Activated CD8-positive, alpha-beta memory T cell treated with anti-CD3 and anti-CD28 coated beads for 36 hours (primary cell): ENCODE measurements around the gene GDPD5. TPM values are rescaled to one million over a fixed set of nuclear protein-coding genes. Genes with fewer than 3 reads are reported as not detected.
"Not testable (repeated sequence)": the region's sequence is repeated elsewhere in the genome, so short reads cannot be mapped to it uniquely, and the experiment has no call there.

Experiments used
- CTCF ChIA-PET: fragments of 350-600 bp; sonication (Branson Sonifier 250); formaldehyde crosslinking; loops from one replicate; lab custom pipeline; 2021; ENCODE audit warnings: antibody characterized with exemption; lab: Charles Lee
- POLR2A ChIA-PET: fragments of 350-600 bp; sonication (Branson Sonifier 250); formaldehyde crosslinking; loops from one replicate; lab custom pipeline; 2021; ENCODE audit warnings: antibody characterized with exemption; lab: Charles Lee
- total RNA-seq, 2 experiments: library from RNA; stranded (reverse); gene quantifications; one replicate each; pipeline ENCODE4 v1.2.3, GENCODE V29; 2021

GDPD5 gene
- total RNA-seq, 2 experiments from 2014 or later, result 7.2 to 7.3 TPM

- CTCF ChIA-PET, result interaction anchor here (1.4 to 1.6 kb wide), 2 partner anchors 95 to 101 kb away, joined by 4 read pairs; partner anchors contain the start of gene GDPD5
- POLR2A ChIA-PET, result no interaction called here
Measured at GRCh38 chr11:75430714-75431532, 94.8 kb downstream of the GDPD5 start.

- ChIA-PET CTCF (interaction anchor here (0.8 to 1.7 kb wide), 7 partner anchors 10 to 102 kb away, joined by 3 to 5 read pairs (median 4); partner anchors contain the start of gene GDPD5), POLR2A (no interaction called here)
Measured at GRCh38 chr11:75429902-75430713, 95.6 kb downstream of the GDPD5 start.

GRCh38 chr11:75429641-75429901 lies 96.2 kb downstream of the GDPD5 start:
- ChIA-PET POLR2A (no interaction called here), CTCF (interaction anchor here (0.8 to 1.7 kb wide), 7 partner anchors 9 to 103 kb away, joined by 3 to 5 read pairs (median 4); partner anchors contain the start of gene GDPD5)

GRCh38 chr11:75428989-75429640 lies 96.6 kb downstream of the GDPD5 start:
- ChIA-PET POLR2A (no interaction called here), CTCF (interaction anchor here (0.8 to 1.7 kb wide), 8 partner anchors 9 to 103 kb away, joined by 3 to 5 read pairs (median 4); partner anchors contain the start of gene GDPD5)

- POLR2A ChIA-PET, result no interaction called here
- CTCF ChIA-PET, result interaction anchor here (0.9 to 1.2 kb wide), 2 partner anchors 17 to 102 kb away, joined by 3 to 4 read pairs; no protein-coding TSS in a partner anchor
Measured at GRCh38 chr11:75428281-75428724, 97.4 kb downstream of the GDPD5 start.

GRCh38 chr11:75427181-75427580 lies 98.6 kb downstream of the GDPD5 start:
- POLR2A ChIA-PET, result interaction anchor here (0.6 kb wide), 1 partner anchor 101 kb away, joined by 3 read pairs; no protein-coding TSS in a partner anchor
- CTCF ChIA-PET, result interaction anchor here (1.2 to 1.5 kb wide), 2 partner anchors 18 to 99 kb away, joined by 4 read pairs; partner anchors contain the start of gene GDPD5

GRCh38 chr11:75426720-75427086 lies 99.0 kb downstream of the GDPD5 start:
- ChIA-PET POLR2A (interaction anchor here (0.6 kb wide), 1 partner anchor 102 kb away, joined by 3 read pairs; no protein-coding TSS in a partner anchor), CTCF (interaction anchor here (1.5 kb wide), 1 partner anchor 99 kb away, joined by 4 read pairs; the partner anchor contains the start of gene GDPD5)

- ChIA-PET CTCF (interaction anchor here (1.1 to 1.5 kb wide), 2 partner anchors 21 to 100 kb away, joined by 3 to 4 read pairs; partner anchors contain the start of gene GDPD5), POLR2A (interaction anchor here (0.7 kb wide), 1 partner anchor 24 kb away, joined by 3 read pairs; no protein-coding TSS in a partner anchor)
Measured at GRCh38 chr11:75425422-75425821, 100.3 kb downstream of the GDPD5 start.

GRCh38 chr11:75424396-75424795 lies 101.3 kb downstream of the GDPD5 start:
- CTCF ChIA-PET, result no interaction called here
- POLR2A ChIA-PET, result no interaction called here

GRCh38 chr11:75423721-75424120 lies 102.0 kb downstream of the GDPD5 start:
- CTCF ChIA-PET, result no interaction called here
- POLR2A ChIA-PET, result interaction anchor here (0.8 kb wide), 1 partner anchor 13 kb away, joined by 3 read pairs; no protein-coding TSS in a partner anchor

GRCh38 chr11:75422248-75423231 lies 103.2 kb downstream of the GDPD5 start:
- POLR2A ChIA-PET, result no interaction called here

GRCh38 chr11:75421902-75422247 lies 103.9 kb downstream of the GDPD5 start:
- ChIA-PET CTCF (no interaction called here), POLR2A (no interaction called here)

More at GRCh38 chr11:75422248-75423231, 103.2 kb downstream of the GDPD5 start:
- CTCF ChIA-PET, result no interaction called here

- POLR2A ChIA-PET, result no interaction called here
- CTCF ChIA-PET, result no interaction called here
Measured at GRCh38 chr11:75421035-75421602, 104.6 kb downstream of the GDPD5 start.

- ChIA-PET POLR2A (interaction anchor here (0.6 kb wide), 1 partner anchor 22 kb away, joined by 9 read pairs; no protein-coding TSS in a partner anchor), CTCF (interaction anchor here (1.1 kb wide), 1 partner anchor 9 kb away, joined by 3 read pairs; no protein-coding TSS in a partner anchor)
Measured at GRCh38 chr11:75420224-75421034, 105.3 kb downstream of the GDPD5 start.

- ChIA-PET POLR2A (no interaction called here), CTCF (no interaction called here)
Measured at GRCh38 chr11:75413864-75414263, 111.9 kb downstream of the GDPD5 start.

- POLR2A ChIA-PET, CTCF ChIA-PET: not testable (repeated sequence)
Measured at GRCh38 chr11:75413146-75413545, 112.6 kb downstream of the GDPD5 start.

- POLR2A ChIA-PET, result not testable (repeated sequence)
Measured at GRCh38 chr11:75409971-75410370, 115.8 kb downstream of the GDPD5 start.

More at GRCh38 chr11:75409971-75410370, 115.8 kb downstream of the GDPD5 start:
- CTCF ChIA-PET, result not testable (repeated sequence)
